ENCODE results near the gene OBP2A.

The OBP2A gene

GRCh38 chr9:135555203-135555602 is 9.3 kb downstream of the OBP2A start:
- no peak for DNase-seq

DNA sequence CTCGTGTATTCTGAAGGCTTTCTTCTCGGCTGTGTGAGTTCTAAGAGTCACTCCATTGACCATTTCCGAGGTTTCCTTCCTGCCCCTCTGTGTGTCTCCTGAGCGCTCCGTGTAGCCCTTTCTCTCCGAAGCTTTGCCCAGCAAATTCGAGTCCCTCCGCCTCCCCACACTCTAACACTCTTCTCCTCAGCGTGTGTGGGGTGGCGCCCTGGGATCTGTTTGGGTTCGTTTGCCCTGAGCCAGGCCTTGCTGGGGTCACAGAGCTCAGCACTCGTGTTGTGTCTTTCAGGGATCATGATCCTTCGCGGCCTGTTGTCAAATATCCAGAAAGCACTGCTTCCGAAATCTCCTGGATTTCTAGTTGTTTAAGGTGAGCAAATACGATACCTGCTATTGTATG is 10.0 kb downstream of the OBP2A start:
- DNase-seq: no peak

- DNase-seq: no peak
Measured at GRCh38 chr9:135559606-135560005, 13.7 kb downstream of the OBP2A start.

DNA sequence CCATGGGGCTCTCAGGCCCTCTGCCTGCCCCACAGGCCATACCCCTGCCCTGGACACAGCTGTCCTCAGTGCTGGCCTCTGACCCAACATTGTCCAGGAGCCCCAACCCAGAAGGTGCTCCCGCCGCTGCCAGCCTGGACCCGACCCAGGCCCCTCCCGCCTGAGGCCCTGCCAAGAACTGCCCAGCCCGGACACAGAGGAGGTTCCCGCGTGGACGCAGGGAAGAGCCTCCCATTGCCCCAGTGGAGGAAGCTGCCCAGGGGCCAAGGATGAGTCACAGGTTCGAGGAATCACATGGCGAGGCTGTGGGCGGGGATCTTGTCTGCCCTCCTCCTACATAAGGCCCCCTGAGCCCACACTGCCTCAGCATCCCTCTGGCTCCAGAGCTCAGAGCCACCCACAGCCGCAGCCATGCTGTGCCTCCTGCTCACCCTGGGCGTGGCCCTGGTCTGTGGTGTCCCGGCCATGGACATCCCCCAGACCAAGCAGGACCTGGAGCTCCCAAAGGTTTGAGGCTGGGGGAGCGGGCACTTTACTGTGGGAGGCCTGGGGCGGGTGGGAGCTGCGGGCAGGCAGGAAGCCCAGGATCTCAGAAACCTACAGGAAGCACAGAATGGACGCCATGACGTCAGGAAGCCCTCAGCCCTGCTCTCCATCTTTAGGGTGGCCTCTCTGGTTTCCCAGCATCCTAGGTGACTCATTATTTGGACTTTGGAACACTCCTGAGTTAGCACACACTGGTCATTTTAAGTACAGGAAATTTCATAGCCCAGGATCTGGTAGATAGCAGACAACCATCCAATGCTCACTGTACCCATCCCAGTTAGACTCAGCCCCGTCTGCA is 15.7 kb downstream of the OBP2A start, which contains the start of gene PAEP:
PAEP (plus strand) TSS at position 366 of the 844 bp plus-strand sequence.
- no peak for DNase-seq

GRCh38 chr9:135562235-135562745 is 16.4 kb downstream of the OBP2A start:
- DNase-seq: no peak

- DNase-seq: no peak
Measured at GRCh38 chr9:135563039-135563476, 17.1 kb downstream of the OBP2A start.

DNA sequence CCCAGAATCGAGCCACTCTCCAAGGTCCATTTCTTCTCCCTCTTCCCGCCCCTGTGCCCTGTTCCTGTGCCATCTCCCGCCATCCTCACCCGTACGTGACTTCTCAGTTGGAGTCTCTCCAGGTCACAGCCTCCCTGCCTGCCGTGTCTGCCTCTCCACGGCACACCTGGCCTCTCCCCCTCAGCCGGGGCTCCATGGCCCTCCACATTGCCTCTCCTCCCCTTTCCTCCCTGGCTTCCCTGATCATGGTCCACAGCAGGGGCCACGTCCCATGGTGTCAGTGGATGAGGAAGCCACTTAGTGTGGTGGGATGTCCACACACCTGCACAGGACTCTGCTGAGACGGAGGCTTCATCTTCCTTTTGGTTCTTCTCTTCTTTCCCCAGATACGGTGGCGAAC is 17.9 kb downstream of the OBP2A start:
- no peak for DNase-seq

GRCh38 chr9:135565141-135565628 is 19.3 kb downstream of the OBP2A start:
- DNase-seq: no peak

- no peak for DNase-seq
Measured at GRCh38 chr9:135565636-135566035, 19.7 kb downstream of the OBP2A start.

- DNase-seq: no peak
Measured at GRCh38 chr9:135566552-135566951, 20.6 kb downstream of the OBP2A start.

DNA sequence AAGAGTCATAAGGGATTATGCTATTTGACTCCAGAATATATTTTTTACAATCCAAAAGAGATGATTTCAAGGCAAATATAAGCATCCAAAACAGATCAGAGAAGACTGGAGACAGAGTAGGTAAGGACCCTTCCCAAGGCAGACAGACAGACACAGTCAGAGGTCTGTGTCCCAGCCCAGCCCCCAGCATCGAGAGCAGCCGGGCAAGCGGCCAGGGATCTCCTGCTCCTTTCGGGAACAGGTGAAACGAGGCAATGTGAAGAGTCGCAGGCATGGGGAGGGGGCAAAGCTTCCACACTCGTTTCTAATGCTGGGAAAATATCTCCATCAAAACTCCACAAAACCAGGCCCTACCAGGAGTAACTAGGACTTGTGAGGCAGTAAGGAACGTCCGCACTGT is 21.4 kb downstream of the OBP2A start:
- peak; percentile 3 for DNase-seq

- no peak for DNase-seq
Measured at GRCh38 chr9:135568026-135568425, 22.1 kb downstream of the OBP2A start.

DNA sequence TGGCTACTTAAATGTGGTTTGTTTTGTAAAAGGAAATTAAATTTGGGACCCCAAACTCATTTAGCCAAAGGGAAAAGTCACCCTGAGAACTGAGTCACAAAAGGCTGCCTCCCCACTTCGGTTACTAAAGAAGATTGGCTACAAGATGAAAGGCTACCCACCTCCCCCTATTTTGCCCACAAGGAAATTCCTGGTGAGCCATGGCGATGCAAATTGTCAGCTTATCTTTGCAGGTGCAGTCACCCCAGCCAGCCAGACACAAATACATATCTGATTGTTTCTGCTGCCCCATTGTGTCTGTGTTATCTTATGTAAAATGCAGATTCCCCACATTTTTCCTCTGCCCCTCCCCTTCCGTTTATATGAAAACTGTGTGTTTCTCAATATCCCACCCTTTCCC is 24.5 kb downstream of the OBP2A start:
- DNase-seq: no peak

- DNase-seq: no peak
Measured at GRCh38 chr9:135572233-135572632, 26.3 kb downstream of the OBP2A start.

DNA sequence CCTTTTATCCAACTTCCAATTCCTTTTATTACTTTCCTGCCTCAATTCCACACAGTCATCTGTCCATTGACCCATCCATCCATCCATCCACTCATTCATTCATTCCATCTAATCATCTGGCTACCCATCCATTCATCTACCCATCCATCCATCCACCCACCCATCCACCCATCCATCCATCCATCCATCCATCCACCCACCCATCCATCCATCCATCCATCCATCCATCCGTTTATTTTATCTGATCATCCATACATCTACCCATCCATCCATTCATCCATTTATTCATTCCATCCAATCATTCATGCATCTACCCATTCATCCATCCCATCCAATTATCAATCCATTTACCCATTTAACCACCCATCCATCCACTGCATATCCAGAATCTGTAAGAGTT is 27.2 kb downstream of the OBP2A start:
- DNase-seq: no peak

DNA sequence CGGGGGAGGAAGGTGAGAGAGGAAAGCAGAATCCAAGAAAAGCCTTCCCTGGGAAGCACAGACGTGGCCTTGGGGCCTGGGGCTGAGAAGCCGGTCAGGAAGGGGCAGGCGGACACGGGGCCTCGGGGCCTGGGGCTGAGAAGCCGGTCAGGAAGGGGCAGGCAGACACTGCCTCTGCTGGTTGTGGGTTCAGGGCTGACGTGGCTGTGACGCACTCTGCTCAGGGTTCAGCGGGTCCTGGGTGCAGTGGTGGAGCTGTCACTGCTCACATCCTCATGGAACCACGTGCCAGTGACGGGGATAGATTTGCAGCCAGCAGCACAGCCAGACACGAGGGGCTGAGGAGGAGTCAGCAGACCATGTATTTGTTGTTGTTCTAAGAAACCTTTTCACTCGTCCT is 28.4 kb downstream of the OBP2A start:
- DNase-seq: no peak

- DNase-seq: no peak
Measured at GRCh38 chr9:135574943-135575342, 29.0 kb downstream of the OBP2A start.

- DNase-seq: no peak
Measured at GRCh38 chr9:135575995-135576631, 30.2 kb downstream of the OBP2A start.

GRCh38 chr9:135577256-135577655 is 31.3 kb downstream of the OBP2A start:
- no peak for DNase-seq

DNA sequence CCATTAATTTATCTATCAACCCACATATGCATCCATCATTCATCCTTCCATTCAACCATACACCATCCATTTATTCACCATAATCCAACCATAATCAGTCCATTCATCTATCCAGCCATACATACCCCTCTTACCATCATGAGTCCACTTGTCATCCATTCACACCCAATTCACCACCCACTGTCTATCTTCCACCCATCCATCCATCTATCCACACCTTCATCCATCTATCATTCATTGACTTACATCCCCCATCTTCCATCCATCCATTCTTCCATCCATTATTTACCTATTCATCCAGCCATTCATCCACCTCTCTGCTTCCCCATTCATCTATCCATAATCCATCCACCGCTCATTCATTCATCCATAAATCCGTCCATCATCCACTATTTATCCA is 33.4 kb downstream of the OBP2A start:
- no peak for DNase-seq

GRCh38 chr9:135579889-135580660 is 34.1 kb downstream of the OBP2A start:
- DNase-seq: no peak

DNA sequence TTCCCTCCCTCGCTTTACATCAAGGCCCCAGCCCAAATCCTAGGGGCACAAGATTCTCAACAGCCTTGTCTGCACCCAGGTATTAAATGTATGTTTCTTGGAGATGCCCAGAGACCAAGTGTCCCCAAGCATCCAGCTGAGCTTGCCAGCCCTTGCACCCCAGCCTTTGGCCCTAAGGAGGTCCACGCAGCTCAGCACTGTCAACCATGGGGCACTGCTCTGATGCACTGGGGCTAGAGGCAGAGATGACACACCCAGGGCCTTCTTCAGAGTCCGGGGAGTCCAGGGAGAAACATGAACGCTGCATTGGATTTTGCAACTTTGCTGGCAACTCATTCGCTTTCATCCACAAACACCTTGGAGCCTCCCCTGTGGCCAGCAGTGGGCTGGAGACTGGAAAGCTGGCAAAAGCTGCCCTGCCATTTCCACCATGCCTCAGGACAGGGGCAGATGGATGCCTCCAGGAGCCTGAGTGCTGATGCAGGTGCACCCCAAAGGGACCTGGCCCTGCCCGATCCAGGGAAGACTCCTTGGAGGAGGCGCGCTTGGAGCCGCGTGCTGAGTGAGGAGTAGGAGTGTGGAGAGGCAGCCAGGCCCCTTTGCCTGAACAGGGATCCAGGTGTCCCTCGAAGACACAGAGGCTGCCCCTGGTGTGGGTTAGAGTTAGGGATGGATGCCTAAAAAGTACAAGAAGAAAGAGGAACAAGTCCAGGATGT is 34.9 kb downstream of the OBP2A start:
- no peak for DNase-seq
